GM12874 (cell line): Measurements from ENCODE around the gene GLIS2.

Source experiments
- CTCF ChIP-seq: IDR thresholded peaks from 2 replicates; pipeline ENCODE4 v1.5.1; 2011; ENCODE audit warnings: low read depth, mild to moderate bottlenecking, control low read depth, low read length, moderate library complexity; ENCODE audit not compliant: insufficient read depth

Gene GLIS2

GRCh38 chr16:4328046-4328781 is 12.3 kb downstream of the GLIS2 start:
- peak; percentile 54 for TF ChIP-seq CTCF

GRCh38 chr16:4328782-4329775 is 13.2 kb downstream of the GLIS2 start:
- no peak for TF ChIP-seq CTCF

GRCh38 chr16:4330277-4330874 is 14.5 kb downstream of the GLIS2 start:
- TF ChIP-seq CTCF, result peak; percentile 96

- TF ChIP-seq CTCF, result no peak
These were observed 16.2 kb downstream of the GLIS2 start for GRCh38 chr16:4332083-4332482.

GRCh38 chr16:4332623-4333307 is 16.9 kb downstream of the GLIS2 start:
- TF ChIP-seq CTCF, result no peak

- TF ChIP-seq CTCF, result no peak
These were observed 17.4 kb downstream of the GLIS2 start for GRCh38 chr16:4333308-4333638.
